ENCODE data around the gene HSPE1.
"Not testable (repeated sequence)": the region's sequence is repeated elsewhere in the genome, so short reads cannot be mapped to it uniquely, and the experiment has no call there.

The HSPE1 gene

GRCh38 chr2:197498937-197499593, 1.1 kb upstream of the HSPE1 start:
- peak in 1 of 2 experiments; percentile 66 for DNase-seq

- DNase-seq = peak in 1 of 2 experiments; percentile 58
These were observed 438 bp downstream of the HSPE1 start for GRCh38 chr2:197500503-197501131.

- no peak for DNase-seq
These were observed 2.0 kb downstream of the HSPE1 start for GRCh38 chr2:197502201-197502600.

GRCh38 chr2:197502685-197503084, 2.5 kb downstream of the HSPE1 start:
- DNase-seq = no peak

GRCh38 chr2:197504000-197504399, 3.8 kb downstream of the HSPE1 start:
- DNase-seq = no peak

GRCh38 chr2:197504512-197504911, 4.3 kb downstream of the HSPE1 start:
- DNase-seq = no peak

GRCh38 chr2:197506658-197507057, 6.5 kb downstream of the HSPE1 start:
- no peak for DNase-seq

- DNase-seq = no peak
These were observed 13.7 kb downstream of the HSPE1 start for GRCh38 chr2:197513915-197514314.

GRCh38 chr2:197514754-197515153, 14.6 kb downstream of the HSPE1 start:
- no peak for DNase-seq

GRCh38 chr2:197515315-197515738, 15.1 kb downstream of the HSPE1 start:
- no peak for DNase-seq

GRCh38 chr2:197515739-197516392, 15.7 kb downstream of the HSPE1 start, which contains the start of gene MOB4:
Gene MOB4, plus strand, starts transcription at chr2:197516066. Its CDS starts 21 bp downstream, at chr2:197516087.
- DNase-seq = peak; percentile 85 to 95

GRCh38 chr2:197516393-197516761, 16.2 kb downstream of the HSPE1 start:
- peak in 1 of 2 experiments; percentile 7 for DNase-seq

GRCh38 chr2:197517150-197517549, 17.0 kb downstream of the HSPE1 start:
- DNase-seq = no peak

- no peak for DNase-seq
These were observed 38.2 kb downstream of the HSPE1 start for GRCh38 chr2:197538412-197538811.

GRCh38 chr2:197539734-197540133, 39.6 kb downstream of the HSPE1 start:
- DNase-seq = no peak

- DNase-seq = no peak
These were observed 43.0 kb downstream of the HSPE1 start for GRCh38 chr2:197543206-197543605.

- no peak for DNase-seq
These were observed 47.2 kb downstream of the HSPE1 start for GRCh38 chr2:197547163-197547900.

GRCh38 chr2:197548582-197548981, 48.4 kb downstream of the HSPE1 start:
- DNase-seq = no peak

GRCh38 chr2:197551260-197551659, 51.1 kb downstream of the HSPE1 start:
- DNase-seq = not testable (repeated sequence)
